ENCODE results near the gene CPZ.

- TF ChIP-seq POLR2A (IDR thresholded peaks at IDR 0.05) = no peak
- no peak for TF ChIP-seq CTCF (IDR thresholded peaks at IDR 0.05 in 8 of 11, conservative IDR thresholded peaks at IDR 0.05 in 3 of 11)
- TF ChIP-seq POLR2AphosphoS5 (IDR thresholded peaks at IDR 0.05) = no peak
Measured at GRCh38 chr4:8643441-8643840, 50.9 kb downstream of the CPZ start.
